HG03565 (cell line): ENCODE measurements around the gene APOA1.

Source experiments
- ATAC-seq: cut with Tn5 transposase; IDR thresholded peaks from one replicate; pipeline ENCODE4 v1.9.1; 2021; ENCODE audit warnings: mild to moderate bottlenecking, moderate library complexity; ENCODE audit not compliant: unreplicated experiment

The APOA1 gene

GRCh38 chr11:116791002-116791812, 46.2 kb downstream of the APOA1 start:
- ATAC-seq, result no peak

- ATAC-seq, result no peak
These were observed 47.0 kb downstream of the APOA1 start for GRCh38 chr11:116790167-116791001.

- ATAC-seq, result no peak
These were observed 48.4 kb downstream of the APOA1 start for GRCh38 chr11:116788975-116789374.

GRCh38 chr11:116788534-116788933, 48.9 kb downstream of the APOA1 start:
- no peak for ATAC-seq

DNA sequence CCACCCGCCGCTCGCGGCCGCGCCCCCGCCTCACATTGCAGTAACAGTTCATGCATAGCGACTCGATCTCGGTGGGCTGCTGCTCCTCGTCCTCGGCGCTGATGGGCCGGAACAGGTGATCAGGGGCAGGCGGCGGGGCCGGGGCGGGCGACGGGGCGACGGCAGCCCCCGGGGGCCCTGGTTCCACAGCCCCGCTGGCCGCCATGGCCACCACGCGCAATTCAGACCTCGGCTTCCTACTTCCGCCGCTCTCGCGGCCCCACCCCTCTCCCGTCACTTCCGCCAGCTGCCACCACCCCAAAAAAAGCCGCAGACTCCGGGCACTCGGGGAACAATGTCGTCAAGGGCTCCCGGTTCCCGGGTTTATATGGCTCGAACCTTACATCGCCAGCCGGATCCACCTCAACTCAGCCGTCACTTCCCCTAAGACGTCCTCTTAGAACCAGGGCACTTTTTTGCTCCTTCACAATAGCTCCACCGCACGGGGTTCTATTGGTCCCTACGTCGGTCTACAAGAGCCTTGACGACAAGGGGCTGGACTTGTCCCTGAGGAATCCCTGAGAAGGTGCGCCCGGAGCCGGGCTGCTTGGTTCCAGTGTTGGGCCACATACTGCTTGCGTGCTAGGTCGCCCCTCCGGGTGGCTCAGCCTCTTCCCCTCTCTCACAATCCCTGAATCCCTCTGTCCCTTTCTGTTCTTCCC, 49.5 kb downstream of the APOA1 start, which contains the start of gene ZPR1:
TSS of gene ZPR1 (minus strand) at position 238 of the 701 bp plus-strand sequence. CDS start at position 205, 33 bp downstream.
- peak; percentile 63 for ATAC-seq

DNA sequence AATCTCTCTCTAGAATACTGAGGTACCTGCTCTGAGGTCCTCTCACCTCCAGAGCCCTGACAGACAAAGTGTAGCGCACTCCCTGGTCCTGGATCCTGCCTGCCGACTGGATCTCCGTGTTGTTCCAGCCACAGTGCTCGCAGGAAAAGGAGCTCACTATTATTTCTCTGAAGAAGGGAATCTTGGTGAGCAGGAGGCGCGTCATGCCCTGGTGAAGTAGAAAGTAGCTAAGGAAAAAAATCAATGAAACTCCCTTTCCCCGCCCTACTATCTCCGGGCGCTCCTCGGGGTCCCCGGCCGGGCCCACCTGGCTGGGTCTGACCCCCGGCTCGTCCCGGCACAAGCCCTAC, 50.0 kb downstream of the APOA1 start:
- ATAC-seq, result no peak

DNA sequence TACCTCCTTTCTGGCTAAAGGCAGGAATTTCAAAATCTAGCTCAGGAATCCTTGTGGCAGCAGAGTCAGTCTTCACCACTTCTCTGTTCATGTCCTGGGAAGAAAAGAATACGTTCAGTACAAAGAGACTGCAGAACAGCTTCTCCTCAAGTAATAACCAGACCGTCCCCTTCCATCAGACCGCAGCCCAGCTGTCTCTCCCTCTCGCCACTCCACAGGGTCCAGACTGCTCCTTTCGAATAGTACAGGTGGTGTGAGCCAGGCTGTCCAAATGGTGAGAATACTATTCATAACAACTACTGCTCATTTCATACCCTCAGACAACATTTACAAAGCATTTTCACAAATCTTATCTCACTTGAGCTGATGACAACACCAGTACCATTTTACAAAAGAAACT, 50.5 kb downstream of the APOA1 start:
- no peak for ATAC-seq

DNA sequence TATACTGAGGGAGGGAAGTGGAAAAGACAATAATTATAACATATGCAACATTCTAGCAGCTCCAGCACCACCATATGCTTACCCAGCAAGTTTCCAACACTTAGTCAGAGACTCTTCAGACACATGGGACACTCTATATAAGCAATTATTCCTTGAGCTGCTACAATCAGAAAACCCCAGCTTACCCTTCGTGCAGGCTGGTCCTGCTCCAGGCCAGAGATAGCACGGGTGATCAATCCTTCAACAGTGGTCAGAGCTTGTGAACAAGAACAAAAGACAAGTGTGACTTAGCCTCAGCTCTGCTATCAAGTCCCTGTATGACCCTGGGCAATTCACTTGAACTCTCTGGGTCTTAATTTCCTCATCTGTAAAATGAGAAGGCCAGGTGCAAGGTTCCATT, 51.1 kb downstream of the APOA1 start:
- no peak for ATAC-seq
